ENCODE measurements around the gene FRMPD1.

Gene FRMPD1

GRCh38 chr9:37683531-37684371, 33.0 kb downstream of the FRMPD1 start:
- DNase-seq = no peak

DNA sequence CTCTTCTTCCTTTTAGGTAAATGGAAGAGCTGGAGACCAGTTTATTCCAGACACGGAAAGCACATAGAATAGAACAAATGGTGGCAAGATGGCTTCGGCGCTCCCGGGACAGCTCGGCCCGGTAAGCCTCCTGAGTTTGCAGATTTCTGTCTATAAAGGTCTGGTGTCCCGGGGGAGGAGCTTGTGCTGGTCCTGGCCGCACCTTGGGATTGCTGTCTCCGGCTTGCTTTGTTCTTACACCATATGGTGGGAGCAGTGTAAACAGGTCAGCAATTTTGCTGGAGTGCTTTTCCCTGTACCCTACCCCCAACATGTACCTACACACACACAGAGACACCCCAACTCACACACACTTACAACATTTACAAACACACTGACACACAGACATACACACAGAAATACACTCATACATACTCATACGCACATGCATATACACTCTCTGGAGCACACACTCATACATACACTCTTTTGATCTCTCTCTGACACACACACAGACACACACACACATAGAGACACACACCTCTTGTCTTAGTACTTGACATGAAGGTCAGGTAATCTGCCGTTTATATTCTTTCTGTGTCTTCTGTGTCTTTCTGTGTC, 42.0 kb downstream of the FRMPD1 start:
- no peak for DNase-seq

DNA sequence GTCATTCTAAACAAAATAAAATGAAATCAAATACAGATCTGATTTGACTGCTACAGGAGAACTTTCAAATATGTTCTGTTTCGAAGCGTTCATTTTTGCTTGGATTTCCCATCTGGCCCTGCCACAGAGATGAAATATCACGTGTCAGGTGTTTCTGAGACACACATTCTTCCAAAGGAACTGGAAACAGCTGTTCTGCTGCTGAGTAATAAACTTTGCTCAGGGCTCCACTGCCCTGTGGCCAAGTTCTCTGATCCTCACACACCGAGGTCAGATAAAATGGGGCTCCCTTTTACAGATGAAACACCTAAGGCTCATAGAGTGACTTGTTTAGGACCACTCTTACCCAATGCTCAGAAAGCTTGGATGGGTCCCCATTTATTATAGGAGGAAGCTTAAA, 42.5 kb downstream of the FRMPD1 start:
- no peak for DNase-seq

DNA sequence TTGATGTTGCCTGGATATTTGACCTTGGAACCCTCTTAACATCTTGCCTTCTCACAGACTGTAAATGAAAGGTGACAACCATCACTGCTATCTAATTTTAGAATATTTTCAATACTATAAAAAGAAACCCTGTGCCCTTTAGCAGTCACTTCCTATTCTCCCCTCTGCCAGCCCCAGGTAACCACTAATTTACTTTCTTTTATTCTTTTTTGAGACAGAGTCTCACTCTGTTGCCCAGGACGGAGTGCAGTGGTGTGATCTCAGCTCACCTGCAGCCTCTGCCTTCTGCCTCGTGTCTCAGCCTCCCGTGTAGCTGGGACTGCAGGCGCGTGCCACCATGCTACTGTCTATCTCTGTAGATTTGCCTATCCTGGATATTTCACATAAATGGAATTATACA, 43.6 kb downstream of the FRMPD1 start:
- DNase-seq = no peak

GRCh38 chr9:37696528-37696927, 45.8 kb downstream of the FRMPD1 start:
- DNase-seq = no peak

GRCh38 chr9:37700131-37700530, 49.4 kb downstream of the FRMPD1 start:
- no peak for DNase-seq

DNA sequence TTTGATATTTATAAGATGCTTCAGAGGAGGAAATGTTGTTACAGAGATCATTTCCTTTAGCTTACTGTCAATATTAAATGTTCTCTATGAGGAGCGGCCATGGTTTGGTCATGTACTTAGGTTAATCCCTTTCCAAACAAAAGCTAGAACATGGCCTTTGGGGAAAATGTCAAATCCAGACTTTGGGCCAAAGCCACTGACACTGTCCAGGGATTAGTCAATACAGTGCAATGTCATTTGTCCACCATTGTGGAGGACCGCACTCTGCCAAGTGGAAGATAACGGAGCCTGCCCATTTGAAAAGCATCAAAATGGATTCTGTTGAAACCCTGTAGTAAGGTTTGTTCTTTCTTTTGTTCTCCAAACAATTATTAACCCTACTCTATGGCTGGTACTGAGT, 50.1 kb downstream of the FRMPD1 start:
- no peak for DNase-seq

- no peak for DNase-seq
Measured at GRCh38 chr9:37705787-37706186, 55.0 kb downstream of the FRMPD1 start.

GRCh38 chr9:37706290-37706689, 55.5 kb downstream of the FRMPD1 start:
- DNase-seq = no peak

DNA sequence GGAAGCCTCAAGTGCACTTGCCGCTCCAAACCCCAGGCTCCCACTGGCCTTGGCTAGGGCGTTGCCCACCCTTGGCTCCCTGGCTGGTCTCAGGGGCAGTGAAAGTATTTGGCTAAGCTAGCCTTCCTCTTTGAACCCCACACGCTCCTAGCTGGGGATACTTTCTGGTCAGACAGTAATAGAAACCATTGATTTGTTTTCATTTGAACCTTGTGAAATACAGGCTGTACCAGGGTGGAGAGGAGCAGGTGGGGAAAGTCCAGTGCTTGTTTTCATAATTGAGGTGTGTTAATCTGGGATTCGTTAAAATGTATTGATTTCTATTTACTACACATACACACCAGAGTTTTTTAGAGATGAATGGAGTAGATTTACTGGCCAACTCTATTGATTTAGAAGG, 57.0 kb downstream of the FRMPD1 start:
- DNase-seq = no peak

GRCh38 chr9:37710046-37710445, 59.3 kb downstream of the FRMPD1 start:
- no peak for DNase-seq

- no peak for DNase-seq
Measured at GRCh38 chr9:37715260-37715659, 64.5 kb downstream of the FRMPD1 start.

DNA sequence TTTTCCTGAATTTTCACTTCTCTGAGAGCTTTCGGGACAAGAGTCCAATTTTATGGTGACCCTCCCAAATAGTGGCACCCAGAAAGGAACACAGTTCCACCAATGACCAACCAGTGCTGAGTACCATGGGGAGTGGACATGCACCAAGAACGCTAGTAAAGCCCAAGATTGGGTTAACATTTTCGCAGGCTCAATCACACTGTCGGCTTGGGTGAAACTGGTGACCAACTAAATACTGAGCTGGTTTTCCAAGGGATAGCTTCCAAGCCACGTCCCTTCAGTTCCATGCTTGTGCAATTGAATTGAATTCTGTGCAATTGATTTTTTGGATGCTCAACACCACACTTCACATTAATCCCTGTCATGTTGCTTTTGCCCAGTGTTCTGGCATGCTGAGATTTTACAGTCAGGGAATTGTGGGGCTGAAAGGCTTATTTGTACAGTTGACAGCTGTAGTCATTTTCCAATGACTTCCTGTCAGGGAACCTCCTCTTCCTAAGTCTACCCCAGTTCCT, 65.3 kb downstream of the FRMPD1 start:
- no peak for DNase-seq

DNA sequence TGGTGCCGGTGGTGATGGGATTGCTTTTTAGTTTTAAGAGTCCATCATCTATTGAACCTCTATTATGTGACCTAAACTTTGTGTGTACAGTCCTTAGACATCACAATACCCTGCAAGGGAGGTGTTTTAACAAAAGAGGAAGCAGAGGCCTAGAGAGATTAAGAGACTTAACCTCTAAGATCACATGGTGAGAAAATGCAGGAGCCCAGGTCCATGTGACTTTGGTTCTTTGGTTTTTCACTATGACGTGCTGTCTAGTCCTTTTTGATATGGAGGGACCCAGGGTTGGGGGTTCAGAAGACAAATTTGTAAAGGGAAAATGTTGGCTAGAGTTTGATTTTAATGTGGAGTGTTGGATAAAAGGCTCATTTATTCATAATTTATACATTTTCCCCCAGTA, 68.8 kb downstream of the FRMPD1 start:
- no peak for DNase-seq

- DNase-seq = no peak
Measured at GRCh38 chr9:37727013-37727412, 76.3 kb downstream of the FRMPD1 start.

DNA sequence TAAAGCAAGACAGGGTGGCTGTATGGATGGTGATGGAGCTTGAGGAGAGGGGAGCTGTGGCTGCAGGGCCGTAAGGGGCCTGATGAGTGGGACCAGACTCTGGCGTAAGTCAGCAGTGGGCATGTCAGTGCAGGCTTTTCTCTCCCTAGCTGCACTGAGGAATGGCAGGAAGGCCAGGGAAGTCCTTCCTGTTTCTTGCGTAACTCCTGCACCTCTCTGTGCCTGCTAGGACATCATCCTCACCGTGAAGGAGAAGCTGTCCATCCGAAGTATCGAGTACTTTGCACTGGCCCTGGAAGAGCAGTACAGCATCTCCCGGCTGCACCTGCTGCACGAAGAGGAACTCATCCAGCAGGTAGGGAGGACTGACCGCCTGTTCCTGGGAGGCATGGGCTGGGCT, 78.7 kb downstream of the FRMPD1 start:
- DNase-seq = no peak

DNA sequence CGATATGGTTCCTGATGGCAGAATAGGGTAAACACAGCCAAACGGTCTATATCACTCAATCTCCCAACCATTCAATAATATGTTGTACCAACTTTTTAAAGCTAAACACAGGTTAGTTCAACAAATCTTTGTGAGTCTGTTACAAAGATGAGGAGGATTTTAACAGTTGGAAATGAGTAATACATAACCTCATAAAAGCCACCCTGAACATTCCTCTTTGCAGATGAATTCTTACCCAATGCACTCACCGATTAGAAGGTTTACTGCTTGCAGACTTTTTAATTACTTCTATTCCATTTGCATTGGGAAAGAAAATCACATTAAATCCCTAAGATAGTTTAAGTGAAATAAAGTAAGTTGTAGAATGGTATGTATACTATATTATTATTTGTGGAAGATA, 79.5 kb downstream of the FRMPD1 start:
- no peak for DNase-seq

- DNase-seq = no peak
Measured at GRCh38 chr9:37730839-37731238, 80.1 kb downstream of the FRMPD1 start.

GRCh38 chr9:37732086-37732741, 81.5 kb downstream of the FRMPD1 start:
- DNase-seq = no peak

DNA sequence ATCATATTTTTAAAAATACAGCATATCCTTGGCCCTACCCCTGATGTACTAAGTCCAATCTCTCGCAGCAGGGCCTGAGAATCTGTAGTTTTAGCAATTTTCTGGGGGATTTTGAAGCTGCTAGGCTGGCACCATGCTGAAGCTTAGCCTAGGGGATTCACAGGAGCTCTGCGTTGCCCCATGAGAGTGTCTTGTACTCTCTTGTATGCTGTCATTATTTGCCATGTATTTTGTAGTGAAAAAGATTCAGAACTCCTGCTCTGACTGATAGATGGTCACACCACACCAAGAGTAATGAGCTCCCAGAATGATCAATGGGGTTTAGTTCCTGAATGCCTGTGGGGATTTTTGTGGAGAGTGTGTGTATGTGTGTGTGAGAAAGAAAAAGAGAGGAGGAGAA, 82.2 kb downstream of the FRMPD1 start:
- DNase-seq = no peak

- no peak for DNase-seq
Measured at GRCh38 chr9:37739222-37739621, 88.5 kb downstream of the FRMPD1 start.

DNA sequence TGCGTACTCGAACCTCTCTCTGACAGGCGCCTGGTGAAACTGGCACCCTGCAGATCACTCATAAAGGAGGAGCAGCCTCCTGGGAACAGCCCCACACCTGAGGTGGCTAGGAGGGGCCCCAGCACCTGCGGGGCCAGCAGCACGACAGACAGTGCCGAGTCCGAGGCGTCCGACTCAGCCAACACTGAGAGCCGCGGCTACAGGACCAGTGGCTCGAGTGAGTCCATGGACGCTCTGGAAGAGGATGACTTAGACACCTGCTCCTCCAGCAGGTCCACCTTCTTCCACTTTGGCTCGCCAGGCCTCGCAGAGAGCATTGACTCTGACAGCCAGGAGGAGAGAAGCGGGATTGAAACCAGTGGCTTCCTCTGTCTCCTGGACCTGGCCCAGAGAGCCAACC, 89.4 kb downstream of the FRMPD1 start:
- no peak for DNase-seq

- no peak for DNase-seq
Measured at GRCh38 chr9:37740631-37741328, 90.0 kb downstream of the FRMPD1 start.

Measured in GF-D8 (cell line).